ENCODE data around the gene ATP8A2. TPM values are rescaled to one million over a fixed set of nuclear protein-coding genes. Genes with fewer than 3 reads are reported as not detected.

The ATP8A2 gene
- total RNA-seq, 1 donor from 2014 or later: 4.2 TPM

DNA sequence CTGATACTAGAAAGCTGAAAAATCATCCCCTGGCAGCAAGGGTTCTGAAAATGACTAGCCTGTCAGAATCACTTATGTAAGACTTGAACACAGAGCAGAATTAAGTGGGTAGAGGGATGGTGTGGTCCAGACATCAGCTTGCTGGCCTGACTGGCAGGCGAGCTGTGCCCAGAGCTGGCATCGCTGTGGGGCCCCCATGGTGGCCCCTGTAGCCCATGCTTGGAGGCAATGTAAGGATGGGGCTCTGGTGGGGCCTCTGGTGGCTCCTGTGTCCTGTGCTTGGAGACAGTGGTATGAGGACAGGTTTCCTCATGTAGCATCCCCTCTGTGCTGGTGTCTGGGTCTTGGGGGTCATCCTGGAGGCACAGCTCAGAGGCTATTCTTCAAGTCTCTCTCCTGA is 347.9 kb downstream of the ATP8A2 start:
- no peak overlapping the region for H3K4me3 Mint-ChIP-seq
- Histone ChIP-seq H3F3A (ENCODE audit: low read depth) (no peaks in the 10 kb centered on the region), H3K9ac (no peak overlapping the region), H4K20me1 (ENCODE audit: low read depth) (no peaks in the 10 kb centered on the region), H2AFZ (replicated peaks) (no peak overlapping the region), H3K9me3 (ENCODE audit: low read depth) (no peaks in the 10 kb centered on the region), H3K27ac (no peak overlapping the region), H3K4me2 (no peak overlapping the region), H3K79me2 (ENCODE audit: low read depth) (no peaks in the 10 kb centered on the region), H3K36me3 (no peaks in the 10 kb centered on the region), H3K27me3 (no peaks in the 10 kb centered on the region), H3K4me1 (no peaks in the 10 kb centered on the region), H3K4me3 (no peak overlapping the region)
- TF ChIP-seq, protein P1, sequence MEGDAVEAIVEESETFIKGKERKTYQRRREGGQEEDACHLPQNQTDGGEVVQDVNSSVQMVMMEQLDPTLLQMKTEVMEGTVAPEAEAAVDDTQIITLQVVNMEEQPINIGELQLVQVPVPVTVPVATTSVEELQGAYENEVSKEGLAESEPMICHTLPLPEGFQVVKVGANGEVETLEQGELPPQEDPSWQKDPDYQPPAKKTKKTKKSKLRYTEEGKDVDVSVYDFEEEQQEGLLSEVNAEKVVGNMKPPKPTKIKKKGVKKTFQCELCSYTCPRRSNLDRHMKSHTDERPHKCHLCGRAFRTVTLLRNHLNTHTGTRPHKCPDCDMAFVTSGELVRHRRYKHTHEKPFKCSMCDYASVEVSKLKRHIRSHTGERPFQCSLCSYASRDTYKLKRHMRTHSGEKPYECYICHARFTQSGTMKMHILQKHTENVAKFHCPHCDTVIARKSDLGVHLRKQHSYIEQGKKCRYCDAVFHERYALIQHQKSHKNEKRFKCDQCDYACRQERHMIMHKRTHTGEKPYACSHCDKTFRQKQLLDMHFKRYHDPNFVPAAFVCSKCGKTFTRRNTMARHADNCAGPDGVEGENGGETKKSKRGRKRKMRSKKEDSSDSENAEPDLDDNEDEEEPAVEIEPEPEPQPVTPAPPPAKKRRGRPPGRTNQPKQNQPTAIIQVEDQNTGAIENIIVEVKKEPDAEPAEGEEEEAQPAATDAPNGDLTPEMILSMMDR (IDR thresholded peaks at IDR 0.05): no peak
- TF ChIP-seq EZH2phosphoT487 (IDR thresholded peaks at IDR 0.05) (no peak), EZH2 (IDR thresholded peaks at IDR 0.05) (no peak)
- no peaks in the 10 kb centered on the region for H3K4me1 Mint-ChIP-seq
- H3K27me3 Mint-ChIP-seq (ENCODE audit: insufficient read depth, low read depth): peaks cover 2% of the 10 kb centered on the region
- H3K9me3 Mint-ChIP-seq: no peaks in the 10 kb centered on the region
- H3K27ac Mint-ChIP-seq: no peak overlapping the region
- DNase-seq (ENCODE audit: low spot score): no peak
- no peaks in the 10 kb centered on the region for H3K36me3 Mint-ChIP-seq

DNA sequence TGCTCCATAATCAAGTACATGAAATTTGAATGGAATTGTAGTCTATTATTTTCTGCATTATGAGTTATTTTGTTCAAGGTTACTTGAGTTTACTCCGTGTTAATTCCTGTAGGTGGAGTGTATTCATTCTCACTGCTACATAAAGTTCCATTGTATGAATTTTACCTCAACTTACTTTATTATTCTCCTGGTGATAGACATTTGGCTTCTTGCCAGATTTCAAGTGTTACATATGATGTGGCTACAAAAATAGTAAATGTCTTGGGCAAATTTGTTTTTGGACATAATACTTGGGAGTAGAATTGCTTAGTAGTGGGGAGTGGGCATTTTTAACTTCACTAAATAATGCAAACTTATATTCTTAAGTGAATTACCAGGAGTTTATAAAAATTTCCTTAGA is 351.1 kb downstream of the ATP8A2 start:
- DNase-seq (ENCODE audit: low spot score): no peak
- Histone ChIP-seq H3K4me3 (no peak overlapping the region), H3K4me2 (no peak overlapping the region), H3K79me2 (ENCODE audit: low read depth) (no peaks in the 10 kb centered on the region), H3K27ac (no peak overlapping the region), H3K36me3 (no peaks in the 10 kb centered on the region), H2AFZ (replicated peaks) (no peak overlapping the region), H3K9me3 (ENCODE audit: low read depth) (no peaks in the 10 kb centered on the region), H3F3A (ENCODE audit: low read depth) (no peaks in the 10 kb centered on the region), H4K20me1 (ENCODE audit: low read depth) (no peaks in the 10 kb centered on the region), H3K4me1 (no peaks in the 10 kb centered on the region), H3K9ac (no peak overlapping the region), H3K27me3 (no peaks in the 10 kb centered on the region)
- Mint-ChIP-seq H3K36me3 (no peaks in the 10 kb centered on the region), H3K4me1 (no peaks in the 10 kb centered on the region), H3K9me3 (no peaks in the 10 kb centered on the region), H3K27me3 (ENCODE audit: insufficient read depth, low read depth) (peaks cover 3% of the 10 kb centered on the region), H3K27ac (no peak overlapping the region), H3K4me3 (no peak overlapping the region)
- TF ChIP-seq EZH2phosphoT487 (IDR thresholded peaks at IDR 0.05): no peak
- no peak for TF ChIP-seq EZH2 (IDR thresholded peaks at IDR 0.05)
- TF ChIP-seq, protein P1 (IDR thresholded peaks at IDR 0.05): no peak

DNA sequence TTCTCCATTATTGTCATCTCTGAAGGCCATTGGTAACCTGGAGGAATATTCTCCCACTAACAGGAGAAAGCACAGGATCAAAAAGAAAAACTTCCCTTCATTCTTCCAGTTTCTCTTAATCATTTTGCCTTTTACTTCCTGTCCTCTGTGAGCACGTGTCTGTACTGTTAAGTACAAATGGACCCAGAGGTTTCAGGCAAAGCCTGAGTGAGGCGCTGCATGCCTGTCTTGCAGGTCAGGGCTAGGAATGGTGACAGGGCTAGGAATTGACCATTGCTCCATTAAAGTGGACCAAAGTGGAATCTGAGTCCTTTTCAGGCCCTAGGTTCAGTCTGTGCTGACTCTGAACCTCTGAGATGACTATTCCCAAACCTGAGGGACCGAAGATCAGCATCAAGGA is 353.3 kb downstream of the ATP8A2 start:
- H3K36me3 ChIP-seq: no peaks in the 10 kb centered on the region
- no peaks in the 10 kb centered on the region for H3K4me1 ChIP-seq
- Mint-ChIP-seq H3K4me1 (peaks cover 6% of the 10 kb centered on the region), H3K27me3 (ENCODE audit: insufficient read depth, low read depth) (peaks cover 5% of the 10 kb centered on the region), H3K4me3 (no peak overlapping the region), H3K9me3 (no peaks in the 10 kb centered on the region), H3K27ac (no peak overlapping the region), H3K36me3 (no peaks in the 10 kb centered on the region)
- no peak overlapping the region for H3K27ac ChIP-seq
- no peaks in the 10 kb centered on the region for H3K27me3 ChIP-seq
- no peak overlapping the region for H2AFZ ChIP-seq (replicated peaks)
- no peaks in the 10 kb centered on the region for H3F3A ChIP-seq (ENCODE audit: low read depth)
- H4K20me1 ChIP-seq (ENCODE audit: low read depth): no peaks in the 10 kb centered on the region
- H3K79me2 ChIP-seq (ENCODE audit: low read depth): no peaks in the 10 kb centered on the region
- TF ChIP-seq, protein P1 (IDR thresholded peaks at IDR 0.05): peak; percentile 23
- TF ChIP-seq EZH2 (IDR thresholded peaks at IDR 0.05): no peak
- no peak overlapping the region for H3K4me3 ChIP-seq
- H3K9ac ChIP-seq: no peak overlapping the region
- DNase-seq (ENCODE audit: low spot score): peak; percentile 25
- no peaks in the 10 kb centered on the region for H3K9me3 ChIP-seq (ENCODE audit: low read depth)
- H3K4me2 ChIP-seq: no peak overlapping the region

Measured in neural progenitor cell (in vitro differentiated cells).